GM21717 (cell line): ENCODE measurements around the gene UBXN4.
"Not testable (repeated sequence)": the region's sequence is repeated elsewhere in the genome, so short reads cannot be mapped to it uniquely, and the experiment has no call there.

Experiments
- ATAC-seq: cut with Tn5 transposase; IDR thresholded peaks from one replicate; pipeline ENCODE4 v1.9.1; 2021; ENCODE audit warnings: mild to moderate bottlenecking, moderate library complexity; ENCODE audit not compliant: unreplicated experiment

UBXN4 gene

GRCh38 chr2:135762022-135762421 lies 20.4 kb downstream of the UBXN4 start:
- ATAC-seq = no peak

GRCh38 chr2:135762530-135762929 lies 20.9 kb downstream of the UBXN4 start:
- no peak for ATAC-seq

DNA sequence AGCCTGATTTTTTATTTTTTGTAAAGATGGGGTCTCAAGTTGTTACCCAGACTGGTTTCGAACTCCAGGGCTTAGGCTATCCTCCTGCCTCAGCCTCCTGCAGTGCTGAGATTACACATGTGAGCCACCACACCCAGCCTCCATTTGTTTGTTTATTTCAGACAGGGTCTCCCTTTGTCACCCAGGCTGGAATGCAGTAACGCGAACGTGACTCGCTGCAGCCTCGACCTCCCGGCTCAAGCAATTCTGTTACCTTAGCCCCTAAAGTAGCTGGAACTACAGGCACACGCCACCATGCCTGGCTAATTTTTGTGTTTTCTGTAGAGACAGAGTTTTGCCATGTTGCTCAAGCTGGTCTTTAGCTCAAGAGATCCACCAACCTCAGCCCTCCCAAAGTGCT lies 27.2 kb downstream of the UBXN4 start:
- ATAC-seq = no peak

DNA sequence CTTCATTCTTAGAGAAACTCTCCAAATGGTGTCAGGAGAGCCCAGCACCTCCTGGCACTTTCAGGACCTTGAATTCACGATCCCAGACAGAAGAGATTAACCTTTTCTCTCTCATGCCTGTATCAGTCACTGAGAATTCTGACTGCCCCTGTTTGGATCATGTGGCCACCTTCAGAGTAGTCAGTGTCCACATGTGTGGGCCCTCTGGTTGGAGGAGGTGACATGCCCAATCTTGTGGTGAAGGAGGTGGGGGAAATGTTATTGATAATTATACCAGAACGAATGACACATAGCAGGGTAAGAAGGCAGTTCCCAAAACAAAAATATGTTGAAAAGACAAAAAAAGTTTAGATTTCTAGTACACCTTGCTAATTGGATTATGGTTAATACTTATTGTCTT lies 31.7 kb downstream of the UBXN4 start:
- ATAC-seq = no peak

DNA sequence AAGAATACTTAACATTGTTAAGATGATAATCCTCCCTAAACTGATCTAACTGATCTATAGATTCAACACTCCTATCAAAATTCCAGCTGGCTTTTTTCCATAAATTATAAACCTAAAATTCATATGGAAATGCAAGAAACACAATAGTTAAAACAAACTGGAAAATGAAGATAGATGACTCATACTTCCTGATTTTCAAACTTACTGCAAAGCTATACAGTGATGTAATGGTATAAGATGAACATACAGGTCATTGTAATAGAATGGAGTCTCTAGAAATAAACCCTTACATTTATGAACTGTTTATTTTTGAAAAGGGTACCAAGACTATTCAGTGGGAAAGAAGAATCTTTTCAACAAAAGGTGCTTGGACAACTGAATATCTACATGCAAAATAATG lies 32.3 kb downstream of the UBXN4 start:
- no peak for ATAC-seq

DNA sequence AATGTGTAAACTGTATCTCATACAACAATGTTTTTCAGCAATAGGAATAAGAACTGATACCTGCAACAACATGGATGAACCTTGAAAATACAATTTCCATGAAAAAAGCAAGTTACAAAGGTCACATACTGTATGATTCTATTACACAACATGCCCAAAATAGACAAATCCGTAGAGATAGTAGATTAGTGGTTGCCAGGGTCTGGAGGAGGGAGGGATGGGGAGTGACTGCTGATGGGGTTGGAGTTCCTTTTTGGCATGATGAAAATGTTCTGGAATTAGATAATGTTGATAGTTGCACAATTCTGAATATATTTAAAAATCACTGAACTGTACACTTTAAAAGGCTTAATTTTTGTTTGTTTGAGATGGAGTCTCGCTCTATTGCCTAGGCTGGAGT lies 33.8 kb downstream of the UBXN4 start:
- ATAC-seq = no peak

DNA sequence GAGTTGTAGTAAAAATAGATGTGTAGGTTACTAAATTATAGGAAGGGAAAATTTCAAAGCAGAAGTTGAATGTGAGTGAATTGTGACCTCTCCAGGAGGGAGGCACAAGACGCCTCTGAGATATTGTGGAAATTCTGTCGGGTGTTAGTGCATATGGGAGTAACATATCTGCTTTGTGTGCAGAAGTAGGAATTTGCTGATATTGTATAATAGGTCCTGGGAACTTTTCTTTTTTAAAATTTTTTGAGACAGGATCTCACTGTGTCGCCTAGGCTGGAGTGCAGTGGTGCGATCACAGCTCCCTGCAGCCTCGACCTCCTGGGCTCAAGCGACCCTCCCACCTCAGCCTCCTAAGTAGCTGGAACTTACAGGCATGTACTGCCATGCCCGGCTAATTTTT lies 34.7 kb downstream of the UBXN4 start:
- ATAC-seq = no peak

GRCh38 chr2:135782231-135782630 lies 40.6 kb downstream of the UBXN4 start:
- ATAC-seq = no peak

DNA sequence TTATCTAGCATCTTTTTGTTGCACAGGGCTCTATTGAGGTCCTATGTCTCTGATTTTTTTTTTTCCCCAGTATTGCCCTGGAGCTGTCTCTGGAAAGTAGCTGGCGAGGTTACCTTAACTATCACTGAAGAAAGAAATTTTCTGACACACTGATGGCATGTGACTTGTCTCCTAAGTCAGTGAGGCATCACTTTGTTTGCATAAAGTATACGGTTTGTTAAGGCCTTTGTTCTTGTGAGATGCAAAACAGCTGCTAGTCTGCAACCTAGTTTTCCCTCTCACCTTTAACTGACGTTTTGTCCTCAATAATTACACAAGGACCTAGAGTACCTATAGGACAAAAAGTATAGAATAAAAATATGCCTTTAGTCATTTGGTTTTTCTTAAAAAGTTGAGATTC lies 41.8 kb downstream of the UBXN4 start:
- ATAC-seq = no peak

GRCh38 chr2:135785032-135785431 lies 43.4 kb downstream of the UBXN4 start:
- ATAC-seq = no peak

- no peak for ATAC-seq
Measured at GRCh38 chr2:135786823-135787222, 45.2 kb downstream of the UBXN4 start.

- ATAC-seq = no peak
Measured at GRCh38 chr2:135790423-135790822, 48.8 kb downstream of the UBXN4 start.

GRCh38 chr2:135791418-135792190 lies 49.9 kb downstream of the UBXN4 start:
- no peak for ATAC-seq

DNA sequence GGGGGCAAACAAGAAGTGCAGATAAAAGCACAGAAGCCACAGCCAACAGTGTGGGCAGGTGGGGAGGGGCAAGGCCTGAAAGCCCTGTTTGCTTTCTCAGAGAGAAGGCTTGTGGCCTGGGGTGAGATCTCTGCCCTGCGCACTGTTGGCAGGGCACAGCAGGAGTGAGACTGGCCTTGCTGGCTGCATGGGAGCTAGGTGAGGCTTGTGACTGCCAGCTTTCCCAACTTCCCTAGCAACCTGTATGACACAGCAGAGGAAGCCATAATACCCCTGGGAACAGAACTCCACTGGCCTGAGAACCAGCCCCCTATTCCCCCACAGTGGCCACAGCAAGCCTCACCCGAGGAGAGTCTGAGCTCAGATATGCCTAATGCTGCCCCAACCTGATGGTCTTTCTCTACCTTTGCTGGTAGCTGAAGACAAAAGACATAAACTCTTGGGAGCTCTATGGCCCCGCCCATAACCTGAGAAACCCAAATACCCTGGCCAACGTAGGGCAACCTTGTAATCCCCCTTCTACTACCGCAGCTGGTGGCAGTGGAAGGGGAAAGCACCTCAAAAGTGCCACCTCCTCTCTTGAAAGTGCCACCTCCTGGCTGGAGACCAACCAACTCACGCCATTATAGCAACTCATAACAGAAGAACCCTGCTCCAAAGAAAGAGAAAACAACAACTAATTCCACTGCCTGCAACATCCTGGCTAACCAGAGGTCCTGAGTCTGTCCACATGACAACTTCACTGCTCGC lies 50.9 kb downstream of the UBXN4 start:
- ATAC-seq = peak; percentile 46

- ATAC-seq = not testable (repeated sequence)
Measured at GRCh38 chr2:135795641-135796040, 54.0 kb downstream of the UBXN4 start.

GRCh38 chr2:135796606-135797005 lies 55.0 kb downstream of the UBXN4 start:
- ATAC-seq = no peak

GRCh38 chr2:135797497-135798274 lies 56.0 kb downstream of the UBXN4 start:
- peak; percentile 58 for ATAC-seq

DNA sequence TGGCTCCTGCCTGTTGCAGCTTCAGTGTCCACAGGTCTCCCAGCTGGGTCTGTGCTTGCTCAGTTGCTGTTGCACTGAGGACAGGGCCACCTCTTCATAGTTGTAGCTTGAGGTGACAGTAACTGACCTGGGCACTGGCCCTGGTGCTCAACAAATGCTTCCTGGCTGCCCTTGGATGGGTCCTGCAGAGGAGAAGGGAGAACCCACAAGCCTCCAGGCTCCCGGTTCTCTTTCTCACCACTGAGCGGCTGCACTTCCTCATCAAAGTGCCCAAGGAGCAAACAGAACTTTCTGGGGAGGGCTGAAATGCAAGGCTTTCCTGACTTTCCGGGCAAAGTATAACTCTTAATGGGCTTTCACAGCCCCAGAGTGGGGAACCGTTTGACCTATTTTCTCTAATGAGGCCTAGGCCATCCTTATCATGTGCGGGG lies 56.6 kb downstream of the UBXN4 start:
- no peak for ATAC-seq

- no peak for ATAC-seq
Measured at GRCh38 chr2:135798762-135799161, 57.1 kb downstream of the UBXN4 start.

DNA sequence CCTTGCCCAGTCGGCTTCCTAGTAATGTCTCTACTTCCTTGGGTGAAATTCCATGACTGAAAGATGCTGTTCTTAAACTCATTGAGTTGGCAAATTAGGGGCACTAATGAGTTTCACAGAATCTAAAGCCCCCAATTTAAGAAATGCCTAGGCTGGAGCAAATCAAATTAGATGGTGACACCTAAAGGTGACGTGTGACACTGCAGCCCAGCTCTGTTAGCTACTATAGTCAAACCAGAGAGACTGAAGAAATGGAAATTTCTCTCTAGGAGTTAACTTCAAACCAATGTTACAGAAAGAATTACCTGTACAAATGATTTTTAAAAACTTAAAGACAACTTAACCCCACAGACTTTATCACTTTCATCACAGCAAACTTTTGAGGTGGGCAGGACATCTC lies 58.1 kb downstream of the UBXN4 start:
- no peak for ATAC-seq
